ENCODE data around the gene MYL5. TPM values are rescaled to one million over a fixed set of nuclear protein-coding genes. Genes with fewer than 3 reads are reported as not detected.

MYL5 gene
- total and polyA plus RNA-seq, 2 donors (not counting 1 experiment from before 2014, with no cell fraction given): 9.6 to 14.4 TPM

DNA sequence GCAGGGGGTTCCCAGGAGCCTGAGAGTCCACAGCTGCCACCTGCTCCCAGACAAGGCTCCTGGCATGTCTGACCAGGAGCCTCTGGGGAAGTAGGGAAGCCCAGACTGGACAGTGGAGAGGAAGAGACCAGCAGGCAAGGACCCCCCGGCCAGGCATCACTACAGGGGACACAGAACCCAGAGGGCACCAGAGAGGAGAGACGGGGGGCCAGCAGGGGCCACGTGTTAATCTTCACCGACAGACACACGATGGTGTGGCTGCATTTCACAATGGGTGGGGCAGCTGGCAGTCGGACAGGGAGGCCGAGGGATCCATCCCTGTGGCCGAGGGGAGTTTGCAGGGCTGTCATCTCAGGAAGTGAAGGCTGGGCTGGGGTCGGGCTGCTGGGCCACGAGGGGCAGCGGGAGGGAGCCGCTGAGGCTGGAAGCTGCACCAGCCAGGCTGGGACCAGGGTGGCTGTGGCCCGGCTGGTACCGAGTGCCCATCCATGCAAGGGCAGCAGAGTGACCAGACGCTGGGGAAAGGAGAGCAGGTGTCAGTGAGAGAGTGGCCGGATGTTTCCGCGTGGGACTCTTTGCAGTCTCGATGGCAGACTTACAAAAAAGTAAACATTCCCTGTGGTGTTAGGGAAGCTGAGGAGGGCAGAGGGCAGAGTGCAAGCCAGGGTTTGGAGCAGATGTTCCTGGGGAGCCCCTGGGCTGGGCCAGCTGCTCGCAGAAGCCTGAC, 44.3 kb upstream of the MYL5 start:
- no peaks in the 10 kb centered on the region for H3K79me2 ChIP-seq (ENCODE audit: control insufficient read depth, insufficient read depth, low read length)
- no peak overlapping the region for H3K4me2 ChIP-seq (ENCODE audit: extremely low read depth, insufficient read depth, low read length)
- H3K9me3 ChIP-seq (ENCODE audit: control insufficient read depth, insufficient read depth, low read depth, low read length): no peaks in the 10 kb centered on the region
- H2AFZ ChIP-seq (ENCODE audit: low read length): no peak overlapping the region
- H3K36me3 ChIP-seq (ENCODE audit: control insufficient read depth, insufficient read depth, low read length): no peaks in the 10 kb centered on the region
- H3K27ac ChIP-seq (ENCODE audit: insufficient read depth, low read length): no peak overlapping the region
- H3K4me3 ChIP-seq (replicated peaks in 1 of 4; ENCODE audit: control extremely low read depth in 1 of 4, insufficient read depth in 1 of 4, low read depth in 3 of 4, low read length in 4 of 4): no peak overlapping the region
- H3K4me1 ChIP-seq (ENCODE audit: control insufficient read depth, extremely low read depth, insufficient read depth, low read length): no peaks in the 10 kb centered on the region
- TF ChIP-seq, protein P1, sequence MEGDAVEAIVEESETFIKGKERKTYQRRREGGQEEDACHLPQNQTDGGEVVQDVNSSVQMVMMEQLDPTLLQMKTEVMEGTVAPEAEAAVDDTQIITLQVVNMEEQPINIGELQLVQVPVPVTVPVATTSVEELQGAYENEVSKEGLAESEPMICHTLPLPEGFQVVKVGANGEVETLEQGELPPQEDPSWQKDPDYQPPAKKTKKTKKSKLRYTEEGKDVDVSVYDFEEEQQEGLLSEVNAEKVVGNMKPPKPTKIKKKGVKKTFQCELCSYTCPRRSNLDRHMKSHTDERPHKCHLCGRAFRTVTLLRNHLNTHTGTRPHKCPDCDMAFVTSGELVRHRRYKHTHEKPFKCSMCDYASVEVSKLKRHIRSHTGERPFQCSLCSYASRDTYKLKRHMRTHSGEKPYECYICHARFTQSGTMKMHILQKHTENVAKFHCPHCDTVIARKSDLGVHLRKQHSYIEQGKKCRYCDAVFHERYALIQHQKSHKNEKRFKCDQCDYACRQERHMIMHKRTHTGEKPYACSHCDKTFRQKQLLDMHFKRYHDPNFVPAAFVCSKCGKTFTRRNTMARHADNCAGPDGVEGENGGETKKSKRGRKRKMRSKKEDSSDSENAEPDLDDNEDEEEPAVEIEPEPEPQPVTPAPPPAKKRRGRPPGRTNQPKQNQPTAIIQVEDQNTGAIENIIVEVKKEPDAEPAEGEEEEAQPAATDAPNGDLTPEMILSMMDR (conservative IDR thresholded peaks at IDR 0.05 in 1 of 2, IDR thresholded peaks at IDR 0.05 in 1 of 2; ENCODE audit: low read depth in 1 of 2, low read length in 2 of 2): no peak
- TF ChIP-seq EZH2 (IDR thresholded peaks at IDR 0.05; ENCODE audit: low read length, missing control alignments): no peak
- no peaks in the 10 kb centered on the region for H4K20me1 ChIP-seq (ENCODE audit: control insufficient read depth, extremely low read depth, insufficient read depth, low read length)
- H3K27me3 ChIP-seq (ENCODE audit: control insufficient read depth, insufficient read depth, low read length): no peaks in the 10 kb centered on the region
- no peak overlapping the region for H3K9ac ChIP-seq (ENCODE audit: insufficient read depth, low read length)
- no peak for DNase-seq (ENCODE audit: low read depth in 2 of 2)

DNA sequence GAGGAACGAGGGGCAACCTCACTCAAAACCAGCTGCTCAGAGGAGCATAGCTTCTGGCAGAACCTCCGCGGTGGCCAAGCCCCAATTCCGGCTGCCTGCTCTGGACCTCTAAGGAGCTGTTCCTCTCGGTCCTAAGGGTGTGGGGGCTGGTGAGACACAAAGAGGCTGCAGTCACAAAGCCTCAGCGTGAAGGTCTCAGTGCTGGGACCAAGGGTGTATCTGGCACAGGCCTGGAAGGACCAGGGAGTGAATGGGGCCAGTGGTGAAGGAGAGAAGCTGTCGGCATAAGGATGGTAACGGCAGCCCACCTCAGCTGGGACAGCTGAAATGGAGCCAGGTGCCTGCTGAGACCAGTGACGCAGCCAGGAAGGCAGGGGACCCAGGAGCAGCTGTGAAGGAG, 43.7 kb upstream of the MYL5 start:
- no peak for DNase-seq (ENCODE audit: low read depth in 2 of 2)
- Histone ChIP-seq H3K4me2 (ENCODE audit: extremely low read depth, insufficient read depth, low read length) (no peak overlapping the region), H3K9me3 (ENCODE audit: control insufficient read depth, insufficient read depth, low read depth, low read length) (no peaks in the 10 kb centered on the region), H4K20me1 (ENCODE audit: control insufficient read depth, extremely low read depth, insufficient read depth, low read length) (no peaks in the 10 kb centered on the region), H3K27ac (ENCODE audit: insufficient read depth, low read length) (no peak overlapping the region), H3K4me1 (ENCODE audit: control insufficient read depth, extremely low read depth, insufficient read depth, low read length) (no peaks in the 10 kb centered on the region), H3K36me3 (ENCODE audit: control insufficient read depth, insufficient read depth, low read length) (no peaks in the 10 kb centered on the region), H3K27me3 (ENCODE audit: control insufficient read depth, insufficient read depth, low read length) (no peaks in the 10 kb centered on the region), H3K79me2 (ENCODE audit: control insufficient read depth, insufficient read depth, low read length) (no peaks in the 10 kb centered on the region), H2AFZ (ENCODE audit: low read length) (no peak overlapping the region), H3K4me3 (replicated peaks in 1 of 4; ENCODE audit: control extremely low read depth in 1 of 4, insufficient read depth in 1 of 4, low read depth in 3 of 4, low read length in 4 of 4) (no peak overlapping the region), H3K9ac (ENCODE audit: insufficient read depth, low read length) (no peak overlapping the region)
- TF ChIP-seq EZH2 (IDR thresholded peaks at IDR 0.05; ENCODE audit: low read length, missing control alignments): no peak
- TF ChIP-seq, protein P1 (conservative IDR thresholded peaks at IDR 0.05 in 1 of 2, IDR thresholded peaks at IDR 0.05 in 1 of 2; ENCODE audit: low read depth in 1 of 2, low read length in 2 of 2): no peak

DNA sequence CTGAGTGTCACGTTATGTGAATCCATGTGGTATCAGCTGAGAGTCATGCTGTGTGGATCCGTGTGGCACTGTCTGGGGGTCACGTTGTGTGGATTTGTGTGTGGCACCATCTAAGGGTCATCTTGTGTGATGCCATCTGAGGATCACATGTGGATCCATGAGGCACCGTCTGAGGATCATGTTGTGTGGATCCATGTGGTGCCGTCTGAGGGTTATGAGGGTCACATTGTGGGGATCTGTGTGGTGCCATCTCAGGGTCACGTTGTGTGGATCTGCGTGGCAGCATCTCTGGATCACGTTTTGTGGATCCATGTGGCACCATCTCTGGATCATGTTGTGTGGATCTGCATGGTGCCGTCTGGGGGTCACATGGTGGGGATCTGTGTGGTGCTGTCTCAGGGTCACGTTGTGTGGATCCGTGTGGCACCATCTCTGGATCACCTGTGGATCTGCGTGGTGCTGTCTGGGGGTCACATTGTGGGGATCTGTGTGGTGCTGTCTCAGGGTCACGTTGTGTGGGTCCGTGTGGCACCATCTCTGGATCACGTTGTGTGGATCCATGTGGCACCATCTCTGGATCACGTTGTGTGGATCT, 42.0 kb upstream of the MYL5 start:
- Histone ChIP-seq H3K4me3 (replicated peaks in 1 of 4; ENCODE audit: control extremely low read depth in 1 of 4, insufficient read depth in 1 of 4, low read depth in 3 of 4, low read length in 4 of 4) (no peak overlapping the region), H3K9ac (ENCODE audit: insufficient read depth, low read length) (no peak overlapping the region), H3K4me1 (ENCODE audit: control insufficient read depth, extremely low read depth, insufficient read depth, low read length) (no peaks in the 10 kb centered on the region), H3K79me2 (ENCODE audit: control insufficient read depth, insufficient read depth, low read length) (no peaks in the 10 kb centered on the region), H4K20me1 (ENCODE audit: control insufficient read depth, extremely low read depth, insufficient read depth, low read length) (no peaks in the 10 kb centered on the region), H3K36me3 (ENCODE audit: control insufficient read depth, insufficient read depth, low read length) (no peaks in the 10 kb centered on the region), H3K27me3 (ENCODE audit: control insufficient read depth, insufficient read depth, low read length) (no peaks in the 10 kb centered on the region), H3K27ac (ENCODE audit: insufficient read depth, low read length) (no peak overlapping the region), H2AFZ (ENCODE audit: low read length) (no peak overlapping the region), H3K4me2 (ENCODE audit: extremely low read depth, insufficient read depth, low read length) (no peak overlapping the region), H3K9me3 (ENCODE audit: control insufficient read depth, insufficient read depth, low read depth, low read length) (no peaks in the 10 kb centered on the region)
- no peak for TF ChIP-seq EZH2 (IDR thresholded peaks at IDR 0.05; ENCODE audit: low read length, missing control alignments)
- TF ChIP-seq, protein P1 (conservative IDR thresholded peaks at IDR 0.05 in 1 of 2, IDR thresholded peaks at IDR 0.05 in 1 of 2; ENCODE audit: low read depth in 1 of 2, low read length in 2 of 2): no peak
- DNase-seq (ENCODE audit: low read depth in 2 of 2): no peak
